ENCODE data around the gene TLCD5. TPM values are rescaled to one million over a fixed set of nuclear protein-coding genes. Genes with fewer than 3 reads are reported as not detected.

Gene TLCD5
- total RNA-seq, 1 donor from 2014 or later, result 11.6 TPM

- DNase-seq (ENCODE audit: extremely low spot score, unreplicated experiment), result no peak
- H3K27me3 Mint-ChIP-seq, result no peaks in the 10 kb centered on the region
- no peak overlapping the region for H3K27ac Mint-ChIP-seq
- peaks cover 10% of the 10 kb centered on the region for H3K4me1 Mint-ChIP-seq (ENCODE audit: unreplicated experiment)
- H3K9me3 Mint-ChIP-seq, result no peaks in the 10 kb centered on the region
- no peak overlapping the region for H3K4me3 Mint-ChIP-seq
- no peak for TF ChIP-seq CTCF (conservative IDR thresholded peaks at IDR 0.05)
- peaks cover 5% of the 10 kb centered on the region for H3K36me3 Mint-ChIP-seq
These were observed 9.2 kb downstream of the TLCD5 start for GRCh38 chr11:120334332-120334731.

GRCh38 chr11:120334894-120335462 lies 9.9 kb downstream of the TLCD5 start:
- Mint-ChIP-seq H3K4me3 (peak overlapping the region; percentile 84), H3K27me3 (no peaks in the 10 kb centered on the region), H3K9me3 (no peaks in the 10 kb centered on the region), H3K4me1 (ENCODE audit: unreplicated experiment) (peaks cover 17% of the 10 kb centered on the region), H3K27ac (peak overlapping the region; percentile 79), H3K36me3 (peaks cover 4% of the 10 kb centered on the region)
- TF ChIP-seq CTCF (conservative IDR thresholded peaks at IDR 0.05), result peak; percentile 84
- no peak for DNase-seq (ENCODE audit: extremely low spot score, unreplicated experiment)

- H3K4me1 Mint-ChIP-seq (ENCODE audit: unreplicated experiment), result peaks cover 22% of the 10 kb centered on the region
- H3K36me3 Mint-ChIP-seq, result no peaks in the 10 kb centered on the region
- peak overlapping the region; percentile 79 for H3K27ac Mint-ChIP-seq
- H3K27me3 Mint-ChIP-seq, result no peaks in the 10 kb centered on the region
- TF ChIP-seq CTCF (conservative IDR thresholded peaks at IDR 0.05), result no peak
- peak overlapping the region; percentile 84 for H3K4me3 Mint-ChIP-seq
- no peaks in the 10 kb centered on the region for H3K9me3 Mint-ChIP-seq
- DNase-seq (ENCODE audit: extremely low spot score, unreplicated experiment), result no peak
These were observed 10.4 kb downstream of the TLCD5 start for GRCh38 chr11:120335556-120335907.

- TF ChIP-seq CTCF (conservative IDR thresholded peaks at IDR 0.05), result peak; percentile 50
- H3K36me3 Mint-ChIP-seq, result no peaks in the 10 kb centered on the region
- peak within 1 kb of the TSS; percentile 92 for H3K27ac Mint-ChIP-seq
- DNase-seq (ENCODE audit: extremely low spot score, unreplicated experiment), result peak; percentile 96
- no peaks in the 10 kb centered on the region for H3K27me3 Mint-ChIP-seq
- H3K4me1 Mint-ChIP-seq (ENCODE audit: unreplicated experiment), result peaks cover 26% of the 10 kb centered on the region
- no peaks in the 10 kb centered on the region for H3K9me3 Mint-ChIP-seq
- H3K4me3 Mint-ChIP-seq, result peak within 1 kb of the TSS; percentile 99
These were observed 11.0 kb downstream of the TLCD5 start, which contains the start of gene ARHGEF12 for GRCh38 chr11:120335908-120336640. Gene ARHGEF12 (plus strand): TSS chr11:120336413. CDS start chr11:120337244, 831 bp downstream.

- no peaks in the 10 kb centered on the region for H3K36me3 Mint-ChIP-seq
- no peaks in the 10 kb centered on the region for H3K27me3 Mint-ChIP-seq
- no peak for TF ChIP-seq CTCF (conservative IDR thresholded peaks at IDR 0.05)
- H3K9me3 Mint-ChIP-seq, result no peaks in the 10 kb centered on the region
- peak overlapping the region; percentile 99 for H3K4me3 Mint-ChIP-seq
- peak overlapping the region; percentile 92 for H3K27ac Mint-ChIP-seq
- H3K4me1 Mint-ChIP-seq (ENCODE audit: unreplicated experiment), result peaks cover 25% of the 10 kb centered on the region
- DNase-seq (ENCODE audit: extremely low spot score, unreplicated experiment), result peak; percentile 78
These were observed 11.7 kb downstream of the TLCD5 start for GRCh38 chr11:120336641-120337354.
